ENCODE data around the gene PPP1R3A. TPM values are rescaled to one million over a fixed set of nuclear protein-coding genes. Genes with fewer than 3 reads are reported as not detected.

Gene PPP1R3A
- total RNA-seq, 1 experiment from 2014 or later, result not detected

- H3K27ac ChIP-seq (ENCODE audit: low read length), result no peak overlapping the region
- ChIA-PET POLR2A (no interaction called here), CTCF (no interaction called here)
- intact Hi-C loops (cut with micrococcal nuclease; ENCODE audit: unreplicated experiment) (no loop called here), in situ Hi-C loops (cut with HindIII; ENCODE audit: low pct_unique_long_range_greater_than_20kb, low sequenced_read_pairs) (no loop called here)
- no peaks in the 10 kb centered on the region for H3K9me3 ChIP-seq (ENCODE audit: control insufficient read depth, insufficient read depth, low read depth, low read length)
- H3K4me3 ChIP-seq (ENCODE audit: low read depth in 2 of 2, low read length in 2 of 2), result no peak overlapping the region
- no peak for TF ChIP-seq CTCF (IDR thresholded peaks at IDR 0.05)
- DNase-seq (ENCODE audit: low read depth, low spot score) (no peak), ATAC-seq (no peak)
- no peaks in the 10 kb centered on the region for H3K4me1 ChIP-seq (ENCODE audit: control insufficient read depth, insufficient read depth, low read length)
- no peaks in the 10 kb centered on the region for H3K36me3 ChIP-seq (ENCODE audit: control insufficient read depth, insufficient read depth, low read length)
- no peaks in the 10 kb centered on the region for H3K27me3 ChIP-seq (ENCODE audit: control insufficient read depth, insufficient read depth, low read length)
- no TSS peak for BruUV-seq (replicated peaks)
Measured at GRCh38 chr7:113867325-113867724, 51.5 kb downstream of the PPP1R3A start.

GRCh38 chr7:113856010-113856409, 62.8 kb downstream of the PPP1R3A start:
- in situ Hi-C loops (cut with HindIII; ENCODE audit: low pct_unique_long_range_greater_than_20kb, low sequenced_read_pairs), result no loop called here

More at GRCh38 chr7:113856010-113856409, 62.8 kb downstream of the PPP1R3A start:
- no peak for ATAC-seq
- no peak overlapping the region for H3K4me3 ChIP-seq (ENCODE audit: low read depth in 2 of 2, low read length in 2 of 2)
- BruUV-seq (replicated peaks), result no TSS peak
- TF ChIP-seq TCF7L2 (IDR thresholded peaks at IDR 0.05; ENCODE audit: low read depth, low read length), result no peak
- TF ChIP-seq POLR2AphosphoS5 (IDR thresholded peaks at IDR 0.05; ENCODE audit: low read depth, low read length), result no peak
- no peak for TF ChIP-seq REST (IDR thresholded peaks at IDR 0.05; ENCODE audit: insufficient read depth in 1 of 2, low read depth in 2 of 2, low read length in 1 of 2)
- no peak for TF ChIP-seq CTCF (IDR thresholded peaks at IDR 0.05)
- TF ChIP-seq SIN3A (IDR thresholded peaks at IDR 0.05; ENCODE audit: borderline replicate concordance, insufficient read depth, low read depth, low read length), result no peak
- ChIA-PET CTCF (no interaction called here), POLR2A (no interaction called here)
- H3K4me1 ChIP-seq (ENCODE audit: control insufficient read depth, insufficient read depth, low read length), result no peaks in the 10 kb centered on the region
- no peak for DNase-seq (ENCODE audit: low read depth, low spot score)
- intact Hi-C loops (cut with micrococcal nuclease; ENCODE audit: unreplicated experiment), result no loop called here
- no peaks in the 10 kb centered on the region for H3K36me3 ChIP-seq (ENCODE audit: control insufficient read depth, insufficient read depth, low read length)
- H3K27ac ChIP-seq (ENCODE audit: low read length), result no peak overlapping the region
- H3K9me3 ChIP-seq (ENCODE audit: control insufficient read depth, insufficient read depth, low read depth, low read length), result no peaks in the 10 kb centered on the region
- no peaks in the 10 kb centered on the region for H3K27me3 ChIP-seq (ENCODE audit: control insufficient read depth, insufficient read depth, low read length)
